Hepatocyte (in vitro differentiated cells): ENCODE measurements around the gene WASF3. TPM values are rescaled to one million over a fixed set of nuclear protein-coding genes. Genes with fewer than 3 reads are reported as not detected.

Experiments
- DNase-seq: peaks from one replicate; pipeline ENCODE4 v3.0.0-alpha.2; 2016; ENCODE audit warnings: low spot score
- H2AFZ ChIP-seq: fragments of 200-600 bp; sonication (generic); 2 replicates; pipeline ENCODE4 v1.6.0; 2016; ENCODE audit warnings: antibody characterized with exemption, mild to moderate bottlenecking
- H3K27ac ChIP-seq: fragments of 200-600 bp; sonication (generic); 2 replicates; pipeline ENCODE4 v1.5.1; 2016; ENCODE audit warnings: mild to moderate bottlenecking
- H3K27me3 ChIP-seq: fragments of 200-600 bp; sonication (generic); 2 replicates; pipeline ENCODE4 v1.6.1; 2016
- H3K36me3 ChIP-seq: fragments of 200-600 bp; sonication (generic); replicated peaks from 2 replicates; pipeline ENCODE4 v1.5.1; 2016; ENCODE audit warnings: low read depth; ENCODE audit not compliant: insufficient read depth
- H3K4me1 ChIP-seq: fragments of 200-600 bp; sonication (generic); 2 replicates; pipeline ENCODE4 v1.5.1; 2016; ENCODE audit warnings: mild to moderate bottlenecking, moderate library complexity; ENCODE audit not compliant: insufficient read depth
- H3K4me2 ChIP-seq: fragments of 200-600 bp; sonication (generic); 2 replicates; pipeline ENCODE4 v1.6.0; 2016
- H3K4me3 ChIP-seq: fragments of 200-600 bp; sonication (generic); 2 replicates; pipeline ENCODE4 v1.5.1; 2016; ENCODE audit warnings: mild to moderate bottlenecking
- H3K79me2 ChIP-seq: fragments of 200-600 bp; sonication (generic); 2 replicates; pipeline ENCODE4 v1.6.0; 2017; ENCODE audit warnings: mild to moderate bottlenecking
- H3K9me2 ChIP-seq: fragments of 200-600 bp; sonication (generic); replicated peaks from 2 replicates; pipeline ENCODE4 v1.6.0; 2017; ENCODE audit warnings: mild to moderate bottlenecking; ENCODE audit not compliant: insufficient read depth
- H3K9me3 ChIP-seq: fragments of 200-600 bp; sonication (generic); 2 replicates; pipeline ENCODE4 v1.5.1; 2016; ENCODE audit warnings: low read depth, mild to moderate bottlenecking
- H4K20me1 ChIP-seq: fragments of 200-600 bp; sonication (generic); 2 replicates; pipeline ENCODE4 v1.6.0; 2016; ENCODE audit warnings: mild to moderate bottlenecking; ENCODE audit not compliant: insufficient read depth, poor library complexity, severe bottlenecking
- EZH2 ChIP-seq: fragments of 200-600 bp; sonication (generic); IDR thresholded peaks from 2 replicates; pipeline ENCODE4 v1.6.1; 2016; ENCODE audit warnings: antibody characterized with exemption, mild to moderate bottlenecking, borderline replicate concordance
- EZH2phosphoT487 ChIP-seq: fragments of 200-600 bp; sonication (generic); IDR thresholded peaks from one replicate; pipeline ENCODE4 v1.6.1; 2018; ENCODE audit warnings: antibody characterized with exemption, mild to moderate bottlenecking, low read depth, moderate library complexity; ENCODE audit not compliant: unreplicated experiment, severe bottlenecking
- WGBS: methylation state at CpG from one replicate; pipeline ENCODE4 v1.1.6; 2016; ENCODE audit warnings: low lambda C conversion rate; ENCODE audit errors: missing lambda C conversion rate; 5-methylcytosine and 5-hydroxymethylcytosine counted together
- polyA plus RNA-seq: library from polyadenylated mRNA; unstranded; fragments of >200 nt; fragmentation: Nextera tagmentation; extraction: Ambion mirVana; gene quantifications from 2 replicates; pipeline ENCODE4 v1.2.1, GENCODE V29; 2016
- total RNA-seq: library from RNA; depleted of rRNA; stranded (reverse); fragments of >200 nt; gene quantifications from 2 replicates; pipeline ENCODE4 v1.2.3, GENCODE V29; 2014
- TF ChIP-seq, protein P1 (sequence below): fragments of 200-600 bp; sonication (generic); IDR thresholded peaks from 2 replicates; pipeline ENCODE4 v1.5.1; 2016; ENCODE audit warnings: antibody characterized with exemption, mild to moderate bottlenecking; ENCODE audit not compliant: poor library complexity

Gene WASF3
- total and polyA plus RNA-seq, 2 experiments from 2014 or later: 10.4 to 17.8 TPM

DNA sequence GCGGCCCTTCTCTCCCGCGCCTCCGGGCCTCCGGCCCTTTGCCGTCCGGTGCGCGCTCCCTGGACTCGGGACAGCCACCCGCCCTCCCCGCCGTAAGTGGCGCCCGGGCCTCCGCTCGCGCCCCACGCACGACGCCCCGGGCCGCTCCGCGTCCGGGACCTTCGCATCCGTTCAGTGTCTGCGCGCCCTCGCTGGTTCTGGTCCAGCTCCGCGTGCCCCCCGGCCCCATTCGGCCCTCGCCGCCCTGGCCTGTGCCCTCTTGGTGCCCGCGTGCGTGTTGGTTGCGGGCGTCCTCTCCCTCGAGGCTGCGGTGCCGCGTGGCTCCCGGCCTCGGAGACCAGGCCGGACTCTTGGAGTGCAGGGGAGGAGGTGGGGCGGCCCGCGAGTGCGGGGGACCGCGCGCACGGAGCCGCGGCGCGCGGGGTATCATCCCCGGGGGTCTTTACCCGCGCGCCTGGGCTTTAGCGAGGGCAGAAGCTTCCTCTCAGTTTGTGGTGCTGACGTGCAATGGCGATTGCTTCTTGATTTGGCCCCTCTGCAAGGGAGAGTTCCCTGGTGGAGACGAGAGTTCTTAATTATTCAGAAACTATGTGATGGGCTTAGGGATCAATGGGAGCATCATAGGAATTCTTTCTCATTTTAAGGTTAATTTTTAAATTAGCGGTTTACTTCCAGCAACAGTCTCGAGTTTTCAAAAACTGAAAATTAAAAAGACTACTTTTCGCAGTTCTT is 757 bp downstream of the WASF3 start:
- peak overlapping the region; percentile 55 for H3K27ac ChIP-seq
- no peak for TF ChIP-seq EZH2phosphoT487
- TF ChIP-seq, protein P1, sequence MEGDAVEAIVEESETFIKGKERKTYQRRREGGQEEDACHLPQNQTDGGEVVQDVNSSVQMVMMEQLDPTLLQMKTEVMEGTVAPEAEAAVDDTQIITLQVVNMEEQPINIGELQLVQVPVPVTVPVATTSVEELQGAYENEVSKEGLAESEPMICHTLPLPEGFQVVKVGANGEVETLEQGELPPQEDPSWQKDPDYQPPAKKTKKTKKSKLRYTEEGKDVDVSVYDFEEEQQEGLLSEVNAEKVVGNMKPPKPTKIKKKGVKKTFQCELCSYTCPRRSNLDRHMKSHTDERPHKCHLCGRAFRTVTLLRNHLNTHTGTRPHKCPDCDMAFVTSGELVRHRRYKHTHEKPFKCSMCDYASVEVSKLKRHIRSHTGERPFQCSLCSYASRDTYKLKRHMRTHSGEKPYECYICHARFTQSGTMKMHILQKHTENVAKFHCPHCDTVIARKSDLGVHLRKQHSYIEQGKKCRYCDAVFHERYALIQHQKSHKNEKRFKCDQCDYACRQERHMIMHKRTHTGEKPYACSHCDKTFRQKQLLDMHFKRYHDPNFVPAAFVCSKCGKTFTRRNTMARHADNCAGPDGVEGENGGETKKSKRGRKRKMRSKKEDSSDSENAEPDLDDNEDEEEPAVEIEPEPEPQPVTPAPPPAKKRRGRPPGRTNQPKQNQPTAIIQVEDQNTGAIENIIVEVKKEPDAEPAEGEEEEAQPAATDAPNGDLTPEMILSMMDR: no peak
- DNase-seq: no peak
- peaks cover 39% of the 10 kb centered on the region for H3K79me2 ChIP-seq
- H3K4me1 ChIP-seq: peaks cover 8% of the 10 kb centered on the region
- peak overlapping the region; percentile 88 for H3K4me3 ChIP-seq
- no peaks in the 10 kb centered on the region for H3K36me3 ChIP-seq
- no peaks in the 10 kb centered on the region for H3K9me2 ChIP-seq
- H4K20me1 ChIP-seq: peaks cover 4% of the 10 kb centered on the region
- H2AFZ ChIP-seq: peak overlapping the region; percentile 94
- H3K9me3 ChIP-seq: no peaks in the 10 kb centered on the region
- WGBS: 6% methylated on average over 16 of the region's 73 CpGs
- peak overlapping the region; percentile 98 for H3K4me2 ChIP-seq
- H3K27me3 ChIP-seq: peaks cover 3% of the 10 kb centered on the region

DNA sequence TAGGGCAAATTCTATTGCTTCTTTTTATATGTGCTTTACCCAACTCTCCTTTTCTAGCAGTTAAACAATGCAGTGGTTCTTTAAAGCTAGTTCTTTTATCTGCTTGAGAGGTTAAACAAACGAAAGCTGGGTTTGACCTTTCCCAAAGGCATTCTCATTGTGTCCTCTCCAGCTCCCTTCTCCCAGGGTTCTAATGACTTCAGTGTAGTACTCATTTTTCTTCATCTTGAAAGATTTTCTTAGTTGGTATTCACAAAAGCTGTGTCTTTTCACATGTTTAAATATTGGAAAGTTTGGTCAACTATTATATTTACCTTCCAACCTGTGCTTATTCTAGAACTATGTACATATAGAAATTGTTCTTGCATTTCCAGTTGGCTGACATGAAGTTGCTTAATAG is 1.5 kb downstream of the WASF3 start:
- Histone ChIP-seq H3K4me3 (peak overlapping the region; percentile 88), H3K27ac (peak overlapping the region; percentile 30), H3K4me1 (peaks cover 8% of the 10 kb centered on the region), H3K36me3 (no peaks in the 10 kb centered on the region), H3K27me3 (peaks cover 3% of the 10 kb centered on the region), H3K9me3 (no peaks in the 10 kb centered on the region), H2AFZ (no peak overlapping the region), H3K9me2 (no peaks in the 10 kb centered on the region), H4K20me1 (peaks cover 4% of the 10 kb centered on the region), H3K4me2 (peak overlapping the region; percentile 98), H3K79me2 (peaks cover 45% of the 10 kb centered on the region)
- peak; percentile 12 for DNase-seq
- WGBS: 15% methylated on average over 1 of the region's 1 CpG
- TF ChIP-seq, protein P1: no peak
- TF ChIP-seq EZH2 (no peak), EZH2phosphoT487 (no peak)

DNA sequence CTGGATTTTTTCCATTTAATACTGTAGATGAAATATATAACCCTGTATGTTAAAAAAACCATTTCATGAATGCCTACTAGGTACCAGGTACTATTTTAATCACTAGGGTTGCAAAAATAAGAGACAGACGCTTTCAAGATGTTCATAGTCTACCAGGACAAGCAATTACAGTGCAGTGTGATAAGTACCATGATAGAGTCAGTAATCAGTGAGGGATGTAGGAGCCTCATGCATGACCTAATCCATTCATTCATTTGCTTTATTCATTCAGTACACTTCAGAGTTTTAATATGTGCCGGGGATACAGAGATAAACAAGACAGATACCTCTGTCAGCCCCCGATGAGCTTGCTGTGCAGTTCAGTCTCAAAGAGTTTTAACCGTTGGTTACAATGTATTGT is 3.0 kb downstream of the WASF3 start:
- no peaks in the 10 kb centered on the region for H3K9me3 ChIP-seq
- peaks cover 60% of the 10 kb centered on the region for H3K79me2 ChIP-seq
- DNase-seq: no peak
- no peak overlapping the region for H3K4me2 ChIP-seq
- H3K27me3 ChIP-seq: no peaks in the 10 kb centered on the region
- no peak overlapping the region for H2AFZ ChIP-seq
- no peak overlapping the region for H3K27ac ChIP-seq
- no peaks in the 10 kb centered on the region for H3K9me2 ChIP-seq
- H3K4me3 ChIP-seq: no peak overlapping the region
- H3K4me1 ChIP-seq: peaks cover 11% of the 10 kb centered on the region
- TF ChIP-seq EZH2 (no peak), EZH2phosphoT487 (no peak)
- TF ChIP-seq, protein P1: no peak
- 55% methylated on average over 4 of the region's 4 CpGs for WGBS
- H3K36me3 ChIP-seq: no peaks in the 10 kb centered on the region
- peaks cover 10% of the 10 kb centered on the region for H4K20me1 ChIP-seq
